ENCODE data around the gene BFSP1. TPM values are rescaled to one million over a fixed set of nuclear protein-coding genes. Genes with fewer than 3 reads are reported as not detected.

The BFSP1 gene
- total and polyA plus RNA-seq, 2 experiments from 2014 or later, result 2.7 to 4.9 TPM

DNA sequence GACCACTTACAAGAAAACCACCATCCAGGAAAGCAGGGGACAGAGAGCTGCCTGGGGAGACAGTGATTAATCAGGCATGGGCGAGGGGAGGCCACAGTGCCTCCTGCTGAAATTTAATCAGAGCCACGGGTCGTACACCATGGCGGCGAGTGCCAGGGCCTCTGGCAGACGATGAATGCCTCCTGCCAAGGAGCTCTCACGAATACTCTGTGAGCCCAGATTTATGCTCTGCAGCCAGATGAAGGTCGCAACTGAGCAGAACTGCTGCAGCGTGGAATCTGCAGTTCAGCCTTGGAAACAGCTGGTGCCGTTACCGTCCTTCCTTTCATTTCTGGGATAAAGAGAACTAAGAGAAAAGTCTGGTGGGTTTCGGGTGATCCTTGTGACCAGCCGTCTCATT lies 85.6 kb downstream of the BFSP1 start:
- Mint-ChIP-seq H3K27ac (no peak overlapping the region), H3K27me3 (ENCODE audit: insufficient read depth, low read depth, poor library complexity) (peaks cover 3% of the 10 kb centered on the region)
- H3K4me3 ChIP-seq, result no peak overlapping the region

DNA sequence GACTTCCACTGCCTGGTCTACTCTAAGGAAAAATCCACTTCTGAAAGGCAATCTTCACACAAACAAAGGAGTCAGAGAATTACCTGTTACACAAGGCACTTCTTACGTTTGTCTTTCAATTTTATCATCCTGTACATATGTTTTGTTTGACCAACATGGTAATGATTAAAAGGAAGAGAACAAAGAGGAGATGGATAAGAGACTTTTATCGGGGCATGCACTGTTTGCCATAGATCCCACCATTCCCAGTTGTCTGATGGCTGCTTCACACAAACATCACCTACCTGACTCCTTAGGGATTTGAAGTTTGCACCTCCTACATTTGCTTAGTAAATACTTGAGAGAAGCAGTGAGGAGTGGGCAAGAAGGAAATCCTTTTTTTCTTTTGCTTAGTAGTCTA lies 87.1 kb downstream of the BFSP1 start:
- H3K27ac Mint-ChIP-seq, result no peak overlapping the region
- Histone ChIP-seq H3K4me3 (no peak overlapping the region), H3K4me1 (ENCODE audit: insufficient read depth) (no peaks in the 10 kb centered on the region), H3K27ac (ENCODE audit: low read depth) (no peak overlapping the region), H3K9me2 (ENCODE audit: insufficient read depth) (no peaks in the 10 kb centered on the region; the same call in 1 of the 2 replicates), H3K36me3 (ENCODE audit: insufficient read depth) (no peaks in the 10 kb centered on the region), H3K4me2 (no peak overlapping the region), H3K79me2 (replicated peaks; ENCODE audit: insufficient read depth) (no peaks in the 10 kb centered on the region), H3K27me3 (ENCODE audit: insufficient read depth) (no peaks in the 10 kb centered on the region), H3F3A (replicated peaks; ENCODE audit: low read depth) (no peaks in the 10 kb centered on the region), H2AFZ (no peak overlapping the region), H4K20me1 (replicated peaks; ENCODE audit: insufficient read depth) (no peaks in the 10 kb centered on the region)
- no peak for ATAC-seq
- H3K36me3 Mint-ChIP-seq (ENCODE audit: low read depth), result no peaks in the 10 kb centered on the region
- no peaks in the 10 kb centered on the region for H3K4me1 Mint-ChIP-seq
- H3K27me3 Mint-ChIP-seq (ENCODE audit: insufficient read depth, low read depth, poor library complexity), result peaks cover 3% of the 10 kb centered on the region
- H3K9me3 Mint-ChIP-seq, result no peaks in the 10 kb centered on the region
- no peak for TF ChIP-seq NANOG (IDR thresholded peaks at IDR 0.05; ENCODE audit: borderline replicate concordance)
- no peak for TF ChIP-seq EZH2phosphoT487 (IDR thresholded peaks at IDR 0.05; ENCODE audit: unreplicated experiment)
- TF ChIP-seq, protein P1, sequence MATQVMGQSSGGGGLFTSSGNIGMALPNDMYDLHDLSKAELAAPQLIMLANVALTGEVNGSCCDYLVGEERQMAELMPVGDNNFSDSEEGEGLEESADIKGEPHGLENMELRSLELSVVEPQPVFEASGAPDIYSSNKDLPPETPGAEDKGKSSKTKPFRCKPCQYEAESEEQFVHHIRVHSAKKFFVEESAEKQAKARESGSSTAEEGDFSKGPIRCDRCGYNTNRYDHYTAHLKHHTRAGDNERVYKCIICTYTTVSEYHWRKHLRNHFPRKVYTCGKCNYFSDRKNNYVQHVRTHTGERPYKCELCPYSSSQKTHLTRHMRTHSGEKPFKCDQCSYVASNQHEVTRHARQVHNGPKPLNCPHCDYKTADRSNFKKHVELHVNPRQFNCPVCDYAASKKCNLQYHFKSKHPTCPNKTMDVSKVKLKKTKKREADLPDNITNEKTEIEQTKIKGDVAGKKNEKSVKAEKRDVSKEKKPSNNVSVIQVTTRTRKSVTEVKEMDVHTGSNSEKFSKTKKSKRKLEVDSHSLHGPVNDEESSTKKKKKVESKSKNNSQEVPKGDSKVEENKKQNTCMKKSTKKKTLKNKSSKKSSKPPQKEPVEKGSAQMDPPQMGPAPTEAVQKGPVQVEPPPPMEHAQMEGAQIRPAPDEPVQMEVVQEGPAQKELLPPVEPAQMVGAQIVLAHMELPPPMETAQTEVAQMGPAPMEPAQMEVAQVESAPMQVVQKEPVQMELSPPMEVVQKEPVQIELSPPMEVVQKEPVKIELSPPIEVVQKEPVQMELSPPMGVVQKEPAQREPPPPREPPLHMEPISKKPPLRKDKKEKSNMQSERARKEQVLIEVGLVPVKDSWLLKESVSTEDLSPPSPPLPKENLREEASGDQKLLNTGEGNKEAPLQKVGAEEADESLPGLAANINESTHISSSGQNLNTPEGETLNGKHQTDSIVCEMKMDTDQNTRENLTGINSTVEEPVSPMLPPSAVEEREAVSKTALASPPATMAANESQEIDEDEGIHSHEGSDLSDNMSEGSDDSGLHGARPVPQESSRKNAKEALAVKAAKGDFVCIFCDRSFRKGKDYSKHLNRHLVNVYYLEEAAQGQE (IDR thresholded peaks at IDR 0.05; ENCODE audit: unreplicated experiment), result no peak
- no peak for TF ChIP-seq ZNF114 (CRISPR knock-in tag; IDR thresholded peaks at IDR 0.05)
- H3K4me3 Mint-ChIP-seq, result no peak overlapping the region
- no peak for DNase-seq (ENCODE audit: low spot score)

More for the DNA sequence above, 85.6 kb downstream of the BFSP1 start:
- ATAC-seq (no peak), DNase-seq (ENCODE audit: low spot score) (no peak)
- Histone ChIP-seq H3K4me1 (ENCODE audit: insufficient read depth) (no peaks in the 10 kb centered on the region), H3K27ac (ENCODE audit: low read depth) (no peak overlapping the region), H3K27me3 (ENCODE audit: insufficient read depth) (no peaks in the 10 kb centered on the region), H2AFZ (no peak overlapping the region), H3K36me3 (ENCODE audit: insufficient read depth) (no peaks in the 10 kb centered on the region), H3K79me2 (replicated peaks; ENCODE audit: insufficient read depth) (no peaks in the 10 kb centered on the region), H3K4me2 (no peak overlapping the region), H4K20me1 (replicated peaks; ENCODE audit: insufficient read depth) (no peaks in the 10 kb centered on the region), H3K9me2 (ENCODE audit: insufficient read depth) (no peaks in the 10 kb centered on the region; the same call in 1 of the 2 replicates), H3F3A (replicated peaks; ENCODE audit: low read depth) (no peaks in the 10 kb centered on the region)
- H3K4me1 Mint-ChIP-seq, result no peaks in the 10 kb centered on the region
- no peaks in the 10 kb centered on the region for H3K36me3 Mint-ChIP-seq (ENCODE audit: low read depth)
- H3K9me3 Mint-ChIP-seq, result no peaks in the 10 kb centered on the region
- no peak overlapping the region for H3K4me3 Mint-ChIP-seq
- no peak for TF ChIP-seq STAT1 (IDR thresholded peaks at IDR 0.05; ENCODE audit: unreplicated experiment)
- TF ChIP-seq, protein P2, sequence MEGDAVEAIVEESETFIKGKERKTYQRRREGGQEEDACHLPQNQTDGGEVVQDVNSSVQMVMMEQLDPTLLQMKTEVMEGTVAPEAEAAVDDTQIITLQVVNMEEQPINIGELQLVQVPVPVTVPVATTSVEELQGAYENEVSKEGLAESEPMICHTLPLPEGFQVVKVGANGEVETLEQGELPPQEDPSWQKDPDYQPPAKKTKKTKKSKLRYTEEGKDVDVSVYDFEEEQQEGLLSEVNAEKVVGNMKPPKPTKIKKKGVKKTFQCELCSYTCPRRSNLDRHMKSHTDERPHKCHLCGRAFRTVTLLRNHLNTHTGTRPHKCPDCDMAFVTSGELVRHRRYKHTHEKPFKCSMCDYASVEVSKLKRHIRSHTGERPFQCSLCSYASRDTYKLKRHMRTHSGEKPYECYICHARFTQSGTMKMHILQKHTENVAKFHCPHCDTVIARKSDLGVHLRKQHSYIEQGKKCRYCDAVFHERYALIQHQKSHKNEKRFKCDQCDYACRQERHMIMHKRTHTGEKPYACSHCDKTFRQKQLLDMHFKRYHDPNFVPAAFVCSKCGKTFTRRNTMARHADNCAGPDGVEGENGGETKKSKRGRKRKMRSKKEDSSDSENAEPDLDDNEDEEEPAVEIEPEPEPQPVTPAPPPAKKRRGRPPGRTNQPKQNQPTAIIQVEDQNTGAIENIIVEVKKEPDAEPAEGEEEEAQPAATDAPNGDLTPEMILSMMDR (conservative IDR thresholded peaks at IDR 0.05; ENCODE audit: low read depth in 2 of 2), result peak in 1 of 2 experiments; percentile 13; a peak in 1 of 4 replicates

Other genes starting within 250 kb of the BFSP1 start
- 145 and 162 TPM in 2 replicates for gene DSTN, start 38.7 kb upstream of the BFSP1 start, total RNA-seq (2014; rRNA removed; shearing (Covaris generic))
- gene DSTN, start 38.7 kb upstream of the BFSP1 start, polyA plus RNA-seq (2016; fragmentation: Nextera tagmentation; extraction: Ambion mirVana), result 456 and 459 TPM in 2 replicates
- gene RRBP1, start 150.9 kb upstream of the BFSP1 start, total RNA-seq (2014; rRNA removed; shearing (Covaris generic)), result 105 and 109 TPM in 2 replicates
- gene RRBP1, start 150.9 kb upstream of the BFSP1 start, polyA plus RNA-seq (2016; fragmentation: Nextera tagmentation; extraction: Ambion mirVana), result 113 and 125 TPM in 2 replicates
- not detected in 2 replicates for gene BANF2, start 168.6 kb upstream of the BFSP1 start, total RNA-seq (2014; rRNA removed; shearing (Covaris generic))
- not detected in 2 replicates for gene BANF2, start 168.6 kb upstream of the BFSP1 start, polyA plus RNA-seq (2016; fragmentation: Nextera tagmentation; extraction: Ambion mirVana)